A673 (cell line): ENCODE data around the gene MRI1.

Experiments
- CTCF ChIP-seq: fragments of 300-800, 200-600 bp; sonication (generic); conservative IDR thresholded peaks from 2 replicates; pipeline ENCODE4 v1.5.1; 2017; ENCODE audit warnings: low read depth, mild to moderate bottlenecking, antibody characterized with exemption, low read length, moderate library complexity, mixed read lengths
- EZH2 ChIP-seq: fragments of 200-600 bp; sonication (generic); IDR thresholded peaks from 2 replicates; pipeline ENCODE4 v1.6.1; 2017; ENCODE audit warnings: borderline replicate concordance, low read depth, mild to moderate bottlenecking, mixed read lengths, antibody characterized with exemption, low read length; ENCODE audit not compliant: poor library complexity, severe bottlenecking

- TF ChIP-seq CTCF (no peak), EZH2 (no peak)
These were observed 36.5 kb upstream of the MRI1 start for GRCh38 chr19:13727798-13728197.
